ENCODE results near the gene IMMP2L. TPM values are rescaled to one million over a fixed set of nuclear protein-coding genes. Genes with fewer than 3 reads are reported as not detected.
"Not testable (repeated sequence)": the region's sequence is repeated elsewhere in the genome, so short reads cannot be mapped to it uniquely, and the experiment has no call there.

Gene IMMP2L
- total RNA-seq, 1 donor from 2014 or later, result 11.9 TPM

DNA sequence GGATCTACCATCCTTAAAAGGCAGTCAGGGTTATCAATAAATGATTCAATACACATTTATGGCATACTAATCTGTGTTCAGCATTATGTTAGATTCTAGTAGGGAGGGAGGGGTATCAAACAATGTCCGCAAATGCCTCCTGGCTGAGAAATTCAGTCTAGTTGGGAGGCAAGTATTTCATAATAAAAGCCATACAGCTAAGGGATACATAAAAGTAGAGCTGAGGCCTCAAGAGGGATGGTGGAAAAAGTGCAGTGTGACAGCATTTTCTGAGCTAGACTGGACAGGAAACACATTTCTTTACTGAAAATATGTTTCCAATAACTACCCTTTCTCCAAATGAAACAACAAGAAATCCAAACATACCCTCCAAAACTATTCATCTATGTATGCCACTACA, 624.1 kb downstream of the IMMP2L start:
- Mint-ChIP-seq H3K27ac (ENCODE audit: unreplicated experiment) (no peak overlapping the region), H3K4me1 (no peaks in the 10 kb centered on the region), H3K27me3 (ENCODE audit: low read depth) (no peaks in the 10 kb centered on the region), H3K9me3 (peaks cover 11% of the 10 kb centered on the region), H3K4me3 (no peak overlapping the region), H3K36me3 (ENCODE audit: low read depth) (peaks cover 12% of the 10 kb centered on the region)
- TF ChIP-seq CTCF (conservative IDR thresholded peaks at IDR 0.05), result no peak
- no peak for DNase-seq (ENCODE audit: low read depth, low spot score)

DNA sequence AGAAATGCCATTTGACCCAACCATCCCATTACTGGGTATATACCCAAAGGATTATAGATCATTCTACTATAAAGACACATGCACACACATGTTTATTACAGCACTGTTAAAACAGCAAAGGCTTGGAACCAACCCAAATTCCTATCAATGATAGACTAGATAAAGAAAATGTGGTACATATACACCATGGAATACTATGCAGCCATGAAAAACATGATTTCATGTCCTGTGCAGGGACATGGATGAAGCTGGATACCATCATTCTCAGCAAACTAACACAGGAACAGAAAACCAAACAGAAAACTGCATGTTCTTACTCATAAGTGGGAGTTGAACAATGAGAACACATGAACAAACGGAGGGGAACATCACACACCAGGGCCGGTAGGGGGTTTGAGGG, 625.6 kb downstream of the IMMP2L start:
- not testable (repeated sequence) for DNase-seq (ENCODE audit: low read depth, low spot score); H3K4me1 Mint-ChIP-seq; H3K27ac Mint-ChIP-seq (ENCODE audit: unreplicated experiment); H3K4me3 Mint-ChIP-seq; H3K27me3 Mint-ChIP-seq (ENCODE audit: low read depth)
- peaks cover 12% of the 10 kb centered on the region for H3K36me3 Mint-ChIP-seq (ENCODE audit: low read depth)
- peaks cover 13% of the 10 kb centered on the region for H3K9me3 Mint-ChIP-seq

GRCh38 chr7:110929480-110930249, 632.6 kb downstream of the IMMP2L start:
- no peak for DNase-seq (ENCODE audit: low read depth, low spot score)
- H3K4me3 Mint-ChIP-seq, result no peak overlapping the region
- no peak overlapping the region for H3K27ac Mint-ChIP-seq (ENCODE audit: unreplicated experiment)
- H3K36me3 Mint-ChIP-seq (ENCODE audit: low read depth), result peaks cover 7% of the 10 kb centered on the region
- peaks cover 7% of the 10 kb centered on the region for H3K9me3 Mint-ChIP-seq
- TF ChIP-seq CTCF (conservative IDR thresholded peaks at IDR 0.05), result no peak
- no peaks in the 10 kb centered on the region for H3K4me1 Mint-ChIP-seq
- H3K27me3 Mint-ChIP-seq (ENCODE audit: low read depth), result no peaks in the 10 kb centered on the region

- Mint-ChIP-seq H3K9me3 (peaks cover 2% of the 10 kb centered on the region), H3K27ac (ENCODE audit: unreplicated experiment) (no peak overlapping the region), H3K27me3 (ENCODE audit: low read depth) (no peaks in the 10 kb centered on the region), H3K4me3 (no peak overlapping the region), H3K4me1 (no peaks in the 10 kb centered on the region), H3K36me3 (ENCODE audit: low read depth) (peaks cover 1% of the 10 kb centered on the region)
- no peak for TF ChIP-seq CTCF (conservative IDR thresholded peaks at IDR 0.05)
- DNase-seq (ENCODE audit: low read depth, low spot score), result no peak
Measured at GRCh38 chr7:110922906-110923305, 639.4 kb downstream of the IMMP2L start.

GRCh38 chr7:110921595-110922151, 640.6 kb downstream of the IMMP2L start:
- H3K36me3 Mint-ChIP-seq (ENCODE audit: low read depth), result peaks cover 3% of the 10 kb centered on the region

More at GRCh38 chr7:110921595-110922151, 640.6 kb downstream of the IMMP2L start:
- H3K27ac Mint-ChIP-seq (ENCODE audit: unreplicated experiment), result no peak overlapping the region
- no peak overlapping the region for H3K4me3 Mint-ChIP-seq
- no peak for DNase-seq (ENCODE audit: low read depth, low spot score)
- no peaks in the 10 kb centered on the region for H3K27me3 Mint-ChIP-seq (ENCODE audit: low read depth)
- H3K9me3 Mint-ChIP-seq, result peaks cover 6% of the 10 kb centered on the region
- no peaks in the 10 kb centered on the region for H3K4me1 Mint-ChIP-seq
- no peak for TF ChIP-seq CTCF (conservative IDR thresholded peaks at IDR 0.05)
